Osteoblast (primary cell): Measurements from ENCODE around the gene OR5M3. TPM values are rescaled to one million over a fixed set of nuclear protein-coding genes. Genes with fewer than 3 reads are reported as not detected.

Experiments used
- DNase-seq: peaks from one replicate; pipeline ENCODE4 v3.0.0; 2011; ENCODE audit warnings: low spot score, mixed read lengths; ENCODE audit not compliant: insufficient read length; ENCODE audit errors: missing footprints
- H2AFZ ChIP-seq: 2 replicates; pipeline ENCODE4 v1.6.0; 2011; ENCODE audit warnings: mild to moderate bottlenecking, low read length
- H3K27ac ChIP-seq: 2 replicates; pipeline ENCODE4 v1.5.1; 2011; ENCODE audit warnings: mild to moderate bottlenecking, low read depth, low read length, moderate library complexity
- H3K27me3 ChIP-seq: 2 replicates; pipeline ENCODE4 v1.6.0; 2012; ENCODE audit warnings: mild to moderate bottlenecking, control low read depth, inconsistent platforms, low read length, moderate library complexity; ENCODE audit not compliant: insufficient read depth
- H3K36me3 ChIP-seq: 2 replicates; pipeline ENCODE4 v1.5.1; 2011; ENCODE audit warnings: mild to moderate bottlenecking, low read length, control low read depth, moderate library complexity; ENCODE audit not compliant: insufficient read depth
- H3K4me1 ChIP-seq: 2 replicates; pipeline ENCODE4 v1.5.1; 2011; ENCODE audit warnings: mild to moderate bottlenecking, low read length, control low read depth, moderate library complexity; ENCODE audit not compliant: insufficient read depth
- H3K4me2 ChIP-seq: 2 replicates; pipeline ENCODE4 v1.6.0; 2011; ENCODE audit warnings: mild to moderate bottlenecking, low read length; ENCODE audit not compliant: insufficient read depth
- H3K4me3 ChIP-seq: fragments of 200-600 bp; sonication (generic); 3 replicates; pipeline ENCODE4 v1.5.1; 2012; ENCODE audit warnings: mild to moderate bottlenecking, low read length, inconsistent platforms; ENCODE audit not compliant: insufficient read depth
- H3K79me2 ChIP-seq: 2 replicates; pipeline ENCODE4 v1.6.0; 2012; ENCODE audit warnings: mild to moderate bottlenecking, low read length, control low read depth, inconsistent platforms; ENCODE audit not compliant: insufficient read depth
- H3K9me3 ChIP-seq: 2 replicates; pipeline ENCODE4 v1.5.1; 2011; ENCODE audit warnings: low read depth, low read length, control low read depth
- H4K20me1 ChIP-seq: 2 replicates; pipeline ENCODE4 v1.6.0; 2012; ENCODE audit warnings: mild to moderate bottlenecking, low read length, control low read depth; ENCODE audit not compliant: insufficient read depth
- CTCF ChIP-seq: IDR thresholded peaks from 2 replicates; pipeline ENCODE4 v1.5.1; 2011; ENCODE audit warnings: mild to moderate bottlenecking, low read depth, low read length, moderate library complexity; ENCODE audit errors: extremely low read depth
- total RNA-seq: library from RNA; depleted of rRNA; stranded (reverse); fragments of >200 nt; gene quantifications from 2 replicates; pipeline ENCODE4 v1.2.3, GENCODE V29; 2012

OR5M3 gene
- not detected in 2 replicates for total RNA-seq

GRCh38 chr11:56473252-56473651, at the start of gene OR5M3:
OR5M3 (minus strand) TSS chr11:56473352; CDS start chr11:56470497, 2,855 bp downstream.
- no peaks in the 10 kb centered on the region for H3K36me3 ChIP-seq

GRCh38 chr11:56522008-56522407, 48.9 kb upstream of the OR5M3 start:
- H3K4me3 ChIP-seq, result no peak overlapping the region
- H4K20me1 ChIP-seq, result no peaks in the 10 kb centered on the region
- H2AFZ ChIP-seq, result no peak overlapping the region
- H3K4me2 ChIP-seq, result no peak overlapping the region
- H3K27me3 ChIP-seq, result no peaks in the 10 kb centered on the region
- no peaks in the 10 kb centered on the region for H3K79me2 ChIP-seq
- peaks cover 9% of the 10 kb centered on the region for H3K9me3 ChIP-seq
- H3K4me1 ChIP-seq, result no peaks in the 10 kb centered on the region
- no peak for TF ChIP-seq CTCF
- no peak overlapping the region for H3K27ac ChIP-seq
- H3K36me3 ChIP-seq, result no peaks in the 10 kb centered on the region
- no peak for DNase-seq

More at GRCh38 chr11:56473252-56473651, at the start of gene OR5M3:
- Histone ChIP-seq H4K20me1 (no peaks in the 10 kb centered on the region), H2AFZ (no peak within 1 kb of the TSS), H3K27me3 (no peaks in the 10 kb centered on the region), H3K4me2 (no peak within 1 kb of the TSS), H3K79me2 (no peaks in the 10 kb centered on the region), H3K4me1 (no peaks in the 10 kb centered on the region), H3K4me3 (no peak within 1 kb of the TSS), H3K9me3 (no peaks in the 10 kb centered on the region), H3K27ac (no peak within 1 kb of the TSS)
- DNase-seq, result no peak
- no peak for TF ChIP-seq CTCF

GRCh38 chr11:56513280-56513679, 40.1 kb upstream of the OR5M3 start:
- no peak for TF ChIP-seq CTCF

GRCh38 chr11:56509439-56509838, 36.3 kb upstream of the OR5M3 start:
- H3K27me3 ChIP-seq, result no peaks in the 10 kb centered on the region
- no peak overlapping the region for H3K27ac ChIP-seq
- no peaks in the 10 kb centered on the region for H3K4me1 ChIP-seq
- no peak for TF ChIP-seq CTCF
- H4K20me1 ChIP-seq, result no peaks in the 10 kb centered on the region
- H3K4me3 ChIP-seq, result no peak overlapping the region
- H3K9me3 ChIP-seq, result no peaks in the 10 kb centered on the region
- H3K36me3 ChIP-seq, result no peaks in the 10 kb centered on the region
- H3K4me2 ChIP-seq, result no peak overlapping the region
- no peak overlapping the region for H2AFZ ChIP-seq
- DNase-seq, result no peak
- no peaks in the 10 kb centered on the region for H3K79me2 ChIP-seq

More at GRCh38 chr11:56513280-56513679, 40.1 kb upstream of the OR5M3 start:
- no peaks in the 10 kb centered on the region for H3K4me1 ChIP-seq
- no peaks in the 10 kb centered on the region for H3K27me3 ChIP-seq
- DNase-seq, result no peak
- no peaks in the 10 kb centered on the region for H3K79me2 ChIP-seq
- H3K4me2 ChIP-seq, result no peak overlapping the region
- H2AFZ ChIP-seq, result no peak overlapping the region
- H3K36me3 ChIP-seq, result no peaks in the 10 kb centered on the region
- no peak overlapping the region for H3K27ac ChIP-seq
- no peak overlapping the region for H3K4me3 ChIP-seq
- H4K20me1 ChIP-seq, result no peaks in the 10 kb centered on the region
- no peaks in the 10 kb centered on the region for H3K9me3 ChIP-seq
